NCI-H524 (cell line): ENCODE measurements around the gene DNTT.
"Not testable (repeated sequence)": the region's sequence is repeated elsewhere in the genome, so short reads cannot be mapped to it uniquely, and the experiment has no call there.

ENCODE experiments used
- DNase-seq, 2 experiments: peaks; one replicate each; lab custom pipeline; 2025; lab: John Stamatoyannopoulos, UW

The DNTT gene

GRCh38 chr10:96276426-96276825, 27.8 kb upstream of the DNTT start:
- no peak for DNase-seq

GRCh38 chr10:96276831-96277230, 27.4 kb upstream of the DNTT start:
- no peak for DNase-seq

- DNase-seq: no peak
These were observed 25.0 kb upstream of the DNTT start for GRCh38 chr10:96279191-96279641.

GRCh38 chr10:96280859-96281258, 23.4 kb upstream of the DNTT start:
- no peak for DNase-seq

- no peak for DNase-seq
These were observed 22.7 kb upstream of the DNTT start for GRCh38 chr10:96281444-96282029.

GRCh38 chr10:96283351-96283750, 20.9 kb upstream of the DNTT start:
- DNase-seq: no peak

- no peak for DNase-seq
These were observed 20.5 kb upstream of the DNTT start for GRCh38 chr10:96283756-96284155.

- DNase-seq: no peak
These were observed 18.9 kb upstream of the DNTT start for GRCh38 chr10:96285331-96285752.

- no peak for DNase-seq
These were observed 16.7 kb upstream of the DNTT start for GRCh38 chr10:96287392-96288105.

GRCh38 chr10:96288151-96288621, 16.0 kb upstream of the DNTT start:
- no peak for DNase-seq

GRCh38 chr10:96289218-96289910, 14.9 kb upstream of the DNTT start:
- DNase-seq: no peak

GRCh38 chr10:96290368-96291133, 13.7 kb upstream of the DNTT start:
- no peak for DNase-seq

GRCh38 chr10:96292971-96293920, 11.0 kb upstream of the DNTT start:
- peak; percentile 10 to 20 for DNase-seq

GRCh38 chr10:96295475-96295874, 8.8 kb upstream of the DNTT start:
- no peak for DNase-seq

GRCh38 chr10:96297486-96297885, 6.7 kb upstream of the DNTT start:
- DNase-seq: no peak

- DNase-seq: no peak
These were observed 5.9 kb upstream of the DNTT start for GRCh38 chr10:96298362-96298761.

- DNase-seq: no peak
These were observed 4.9 kb upstream of the DNTT start for GRCh38 chr10:96299383-96299782.

GRCh38 chr10:96301616-96302015, 2.6 kb upstream of the DNTT start:
- DNase-seq: no peak

GRCh38 chr10:96305019-96305418, 785 bp downstream of the DNTT start:
- DNase-seq: no peak

GRCh38 chr10:96306516-96306915, 2.3 kb downstream of the DNTT start:
- DNase-seq: no peak

- not testable (repeated sequence) for DNase-seq
These were observed 4.6 kb downstream of the DNTT start for GRCh38 chr10:96308854-96309253.
